ENCODE data around the gene GRM2.

The GRM2 gene

GRCh38 chr3:51706021-51706485 lies 815 bp upstream of the GRM2 start:
- Histone ChIP-seq H3K36me3 (peaks cover 6 to 51% (median 25%) of the 10 kb centered on the region in 3 donors), H3K27ac (no peak overlapping the region), H3K4me3 (no peak overlapping the region), H3K4me1 (peaks cover 0 to 12% (median 5%) of the 10 kb centered on the region in 4 donors), H3K27me3 (no peaks in the 10 kb centered on the region), H3K9me3 (no peaks in the 10 kb centered on the region)
- intact Hi-C loops (cut with DNase I; ENCODE audit: low total_unique reads): no loop called here
- TF ChIP-seq CTCF (IDR thresholded peaks at IDR 0.05): no peak
- peak in 1 of 2 donors; percentile 17 for DNase-seq

- intact Hi-C loops (cut with DNase I; ENCODE audit: low total_unique reads): no loop called here
- no peaks in the 10 kb centered on the region for H3K27me3 ChIP-seq
- no peak overlapping the region for H3K4me3 ChIP-seq
- no peak overlapping the region for H3K27ac ChIP-seq
- TF ChIP-seq CTCF (IDR thresholded peaks at IDR 0.05): no peak
- peak; percentile 5 to 38 for DNase-seq
- peaks cover 0 to 28% (median 14%) of the 10 kb centered on the region in 3 donors for H3K36me3 ChIP-seq
- no peaks in the 10 kb centered on the region for H3K9me3 ChIP-seq
- peaks cover 0 to 12% (median 5%) of the 10 kb centered on the region in 4 donors for H3K4me1 ChIP-seq
Observed at GRCh38 chr3:51708216-51708845, 1.5 kb downstream of the GRM2 start.

GRCh38 chr3:51709004-51709420 lies 2.1 kb downstream of the GRM2 start:
- no peak for TF ChIP-seq CTCF (IDR thresholded peaks at IDR 0.05)
- H3K27me3 ChIP-seq: no peaks in the 10 kb centered on the region
- intact Hi-C loops (cut with DNase I; ENCODE audit: low total_unique reads): no loop called here

GRCh38 chr3:51709675-51710074 lies 2.8 kb downstream of the GRM2 start:
- peaks cover 0 to 12% (median 5%) of the 10 kb centered on the region in 4 donors for H3K4me1 ChIP-seq
- peaks cover 0 to 15% (median under 1%) of the 10 kb centered on the region in 3 donors for H3K36me3 ChIP-seq
- DNase-seq: no peak
- no peak overlapping the region for H3K4me3 ChIP-seq
- H3K27me3 ChIP-seq: no peaks in the 10 kb centered on the region
- TF ChIP-seq CTCF (IDR thresholded peaks at IDR 0.05): no peak
- H3K9me3 ChIP-seq: no peaks in the 10 kb centered on the region
- no peak overlapping the region for H3K27ac ChIP-seq
- intact Hi-C loops (cut with DNase I; ENCODE audit: low total_unique reads): no loop called here

More at GRCh38 chr3:51709004-51709420, 2.1 kb downstream of the GRM2 start:
- peak; percentile 17 to 59 for DNase-seq
- H3K4me3 ChIP-seq: no peak overlapping the region
- H3K27ac ChIP-seq: no peak overlapping the region
- peaks cover 0 to 22% (median 7%) of the 10 kb centered on the region in 3 donors for H3K36me3 ChIP-seq
- H3K9me3 ChIP-seq: no peaks in the 10 kb centered on the region
- peaks cover 0 to 12% (median 5%) of the 10 kb centered on the region in 4 donors for H3K4me1 ChIP-seq

- Histone ChIP-seq H3K36me3 (peaks cover 0 to 4% (median 0%) of the 10 kb centered on the region in 3 donors), H3K4me3 (no peak overlapping the region), H3K9me3 (no peaks in the 10 kb centered on the region), H3K4me1 (peaks cover 0 to 12% (median 5%) of the 10 kb centered on the region in 4 donors), H3K27me3 (no peaks in the 10 kb centered on the region), H3K27ac (no peak overlapping the region)
- DNase-seq: peak in 1 of 2 donors; percentile 41
- intact Hi-C loops (cut with DNase I; ENCODE audit: low total_unique reads): no loop called here
- TF ChIP-seq CTCF (IDR thresholded peaks at IDR 0.05): no peak
Observed at GRCh38 chr3:51710631-51711351, 3.9 kb downstream of the GRM2 start.
